ENCODE results near the gene DLL1. TPM values are rescaled to one million over a fixed set of nuclear protein-coding genes. Genes with fewer than 3 reads are reported as not detected.
A peak's percentile ranks its signal among the peaks of the same experiment; 100 is the strongest.

The DLL1 gene
- total and polyA plus RNA-seq, 9 of the 15 experiments (the other 6 are each of a cell fraction or from before 2014, with no cell fraction given): not detected

DNA sequence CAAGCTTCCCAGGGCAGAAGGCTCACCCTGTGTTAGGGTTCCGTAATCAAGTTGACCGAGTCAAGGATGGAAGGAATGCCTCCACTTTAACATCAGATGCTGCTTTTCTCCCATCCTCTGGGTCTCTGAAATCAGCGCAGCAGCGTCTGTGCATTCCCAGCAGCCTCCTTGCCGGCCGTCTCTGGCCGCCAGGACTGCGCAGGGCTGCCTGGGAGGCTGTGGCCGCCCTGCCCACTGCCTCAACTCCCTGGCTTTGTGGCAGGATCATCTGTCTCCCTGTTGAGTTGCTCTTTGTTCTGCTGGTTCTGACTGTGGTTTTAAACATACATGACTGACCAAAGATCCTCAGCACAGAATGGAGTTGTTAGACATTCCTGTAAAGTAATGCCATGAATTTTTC lies 56.5 kb downstream of the DLL1 start:
- Histone ChIP-seq H2AFZ (ENCODE audit: low read depth, low read length) (no peak overlapping the region), H3K79me2 (ENCODE audit: control insufficient read depth, insufficient read depth, low read length) (no peaks in the 10 kb centered on the region), H3K9ac (ENCODE audit: insufficient read depth in 1 of 2, low read depth in 2 of 2, low read length in 2 of 2) (0 out of 4 replicates have a peak overlapping the region, but pooled peaks of 1 of the 2 experiments have one; percentile 48), H3K9me1 (ENCODE audit: control insufficient read depth, insufficient read depth, low read length) (peaks cover 3% of the 10 kb centered on the region), H3K9me3 (replicated peaks; ENCODE audit: control insufficient read depth, insufficient read depth, low read depth, low read length) (no peaks in the 10 kb centered on the region), H3K36me3 (ENCODE audit: control insufficient read depth, insufficient read depth, low read length) (no peaks in the 10 kb centered on the region), H3K27ac (ENCODE audit: extremely low read depth, low read depth, low read length) (no peak overlapping the region), H3K27me3 (ENCODE audit: control insufficient read depth in 2 of 2, insufficient read depth in 2 of 2, low read length in 2 of 2) (peaks cover 75 to 83% of the 10 kb centered on the region in 2 experiments), H3K4me1 (replicated peaks in 1 of 2; ENCODE audit: control insufficient read depth in 2 of 2, insufficient read depth in 2 of 2, low read length in 2 of 2) (peaks cover 0 to 3% of the 10 kb centered on the region in 2 experiments; a peak in 1 of 5 replicates), H3K4me3 (no peak overlapping the region), H3K4me2 (ENCODE audit: insufficient read depth, low read length) (no peak overlapping the region), H4K20me1 (replicated peaks; ENCODE audit: control insufficient read depth, insufficient read depth, low read length) (peaks cover 12% of the 10 kb centered on the region)
- in situ Hi-C loops (cut with MboI) (no loop called here), intact Hi-C loops (cut with micrococcal nuclease) (no loop called here)
- POLR2A ChIA-PET: no interaction called here
- peak; percentile 20 to 39; a peak in 1 of 4 replicates for TF ChIP-seq NRF1 (conservative IDR thresholded peaks at IDR 0.05 in 1 of 2, IDR thresholded peaks at IDR 0.05 in 1 of 2)
- TF ChIP-seq BCLAF1 (IDR thresholded peaks at IDR 0.05; ENCODE audit: borderline replicate concordance in 1 of 2, control insufficient read depth in 1 of 2, low read depth in 2 of 2, low read length in 1 of 2): no peak
- DNase-seq (ENCODE audit: extremely low read depth in 1 of 4, low spot score in 3 of 4) (no peak), ATAC-seq (peak; percentile 47; the same call in 1 of the 3 replicates), FAIRE-seq (peak; percentile 11)
- BruUV-seq (replicated peaks): no TSS peak
- CTCF ChIA-PET (ENCODE audit: low intra/inter-chr PET ratio): no interaction called here
- WGBS (ENCODE audit: insufficient coverage, low coverage, missing lambda C conversion rate): under 1% methylated on average over 9 of the region's 9 CpGs
